ENCODE results near the gene TGM6. TPM values are rescaled to one million over a fixed set of nuclear protein-coding genes. Genes with fewer than 3 reads are reported as not detected.

Gene TGM6
- total and polyA plus RNA-seq, 9 of the 15 experiments (the other 6 are each of a cell fraction or from before 2014, with no cell fraction given), result not detected

- TF ChIP-seq, protein P1, sequence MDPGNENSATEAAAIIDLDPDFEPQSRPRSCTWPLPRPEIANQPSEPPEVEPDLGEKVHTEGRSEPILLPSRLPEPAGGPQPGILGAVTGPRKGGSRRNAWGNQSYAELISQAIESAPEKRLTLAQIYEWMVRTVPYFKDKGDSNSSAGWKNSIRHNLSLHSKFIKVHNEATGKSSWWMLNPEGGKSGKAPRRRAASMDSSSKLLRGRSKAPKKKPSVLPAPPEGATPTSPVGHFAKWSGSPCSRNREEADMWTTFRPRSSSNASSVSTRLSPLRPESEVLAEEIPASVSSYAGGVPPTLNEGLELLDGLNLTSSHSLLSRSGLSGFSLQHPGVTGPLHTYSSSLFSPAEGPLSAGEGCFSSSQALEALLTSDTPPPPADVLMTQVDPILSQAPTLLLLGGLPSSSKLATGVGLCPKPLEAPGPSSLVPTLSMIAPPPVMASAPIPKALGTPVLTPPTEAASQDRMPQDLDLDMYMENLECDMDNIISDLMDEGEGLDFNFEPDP (CRISPR knock-in tag; IDR thresholded peaks at IDR 0.05), result no peak
- TF ChIP-seq ZNF77 (CRISPR knock-in tag; IDR thresholded peaks at IDR 0.05) (no peak), ZNF551 (CRISPR knock-in tag; IDR thresholded peaks at IDR 0.05) (no peak), ZFX (CRISPR knock-in tag; IDR thresholded peaks at IDR 0.05) (no peak)
Measured at GRCh38 chr20:2418388-2418787, 37.7 kb downstream of the TGM6 start (continued).

GRCh38 chr20:2420510-2420909 lies 39.8 kb downstream of the TGM6 start:
- in situ Hi-C loops (cut with MboI) (no loop called here), intact Hi-C loops (cut with micrococcal nuclease) (no loop called here)
- H3K27ac ChIP-seq (ENCODE audit: extremely low read depth, low read depth, low read length), result no peak overlapping the region
- no peaks in the 10 kb centered on the region for H3K36me3 ChIP-seq (ENCODE audit: control insufficient read depth, insufficient read depth, low read length)
- FAIRE-seq, result no peak
- H3K9me3 ChIP-seq (replicated peaks; ENCODE audit: control insufficient read depth, insufficient read depth, low read depth, low read length), result no peaks in the 10 kb centered on the region
- WGBS (ENCODE audit: insufficient coverage, low coverage, missing lambda C conversion rate), result 0% methylated on average over 1 of the region's 1 CpG
- no TSS peak for BruUV-seq (replicated peaks)
- no peaks in the 10 kb centered on the region for H3K9me1 ChIP-seq (ENCODE audit: control insufficient read depth, insufficient read depth, low read length)
- no peak for ATAC-seq
- H4K20me1 ChIP-seq (replicated peaks; ENCODE audit: control insufficient read depth, insufficient read depth, low read length), result no peaks in the 10 kb centered on the region; the same call in 1 of the 2 replicates
- POLR2A ChIA-PET, result no interaction called here
- CTCF ChIA-PET (ENCODE audit: low intra/inter-chr PET ratio), result no interaction called here
- H3K27me3 ChIP-seq (ENCODE audit: control insufficient read depth in 2 of 2, insufficient read depth in 2 of 2, low read length in 2 of 2), result peaks cover 0 to 19% of the 10 kb centered on the region in 2 experiments; a peak in 4 of 5 replicates
- no peak overlapping the region for H2AFZ ChIP-seq (ENCODE audit: low read depth, low read length)
- no peaks in the 10 kb centered on the region for H3K79me2 ChIP-seq (ENCODE audit: control insufficient read depth, insufficient read depth, low read length)
- H3K4me3 ChIP-seq, result no peak overlapping the region
- no peak overlapping the region for H3K9ac ChIP-seq (ENCODE audit: insufficient read depth in 1 of 2, low read depth in 2 of 2, low read length in 2 of 2)
- no peak overlapping the region for H3K4me2 ChIP-seq (ENCODE audit: insufficient read depth, low read length)
- DNase-seq (ENCODE audit: extremely low read depth in 1 of 4, low spot score in 3 of 4), result no peak
- H3K4me1 ChIP-seq (replicated peaks in 1 of 2; ENCODE audit: control insufficient read depth in 2 of 2, insufficient read depth in 2 of 2, low read length in 2 of 2), result no peaks in the 10 kb centered on the region; a peak in 1 of 5 replicates
- TF ChIP-seq ZNF324 (CRISPR knock-in tag; IDR thresholded peaks at IDR 0.05) (no peak), SAFB (IDR thresholded peaks at IDR 0.05; ENCODE audit: borderline replicate concordance, low read depth, low read length) (no peak), HMBOX1 (IDR thresholded peaks at IDR 0.05) (no peak), TRIM28 (IDR thresholded peaks at IDR 0.05) (no peak), PHF20 (IDR thresholded peaks at IDR 0.05; ENCODE audit: partially characterized antibody) (no peak), GATAD2A (IDR thresholded peaks at IDR 0.05) (no peak), STAG1 (CRISPR knock-in tag; IDR thresholded peaks at IDR 0.05; ENCODE audit: borderline replicate concordance) (no peak), TBL1XR1 (IDR thresholded peaks at IDR 0.05; ENCODE audit: low read length in 2 of 2) (no peak), TAF9B (IDR thresholded peaks at IDR 0.05; ENCODE audit: partially characterized antibody) (no peak), ZNF24 (IDR thresholded peaks at IDR 0.05) (no peak), CBFB (CRISPR knock-in tag; IDR thresholded peaks at IDR 0.05) (no peak), FOS (IDR thresholded peaks at IDR 0.05; ENCODE audit: extremely low read depth, insufficient read length) (no peak), SMARCC2 (IDR thresholded peaks at IDR 0.05; ENCODE audit: low read depth) (no peak), SRSF1 (IDR thresholded peaks at IDR 0.05; ENCODE audit: low read depth, low read length) (no peak)
- TF ChIP-seq, protein P2, sequence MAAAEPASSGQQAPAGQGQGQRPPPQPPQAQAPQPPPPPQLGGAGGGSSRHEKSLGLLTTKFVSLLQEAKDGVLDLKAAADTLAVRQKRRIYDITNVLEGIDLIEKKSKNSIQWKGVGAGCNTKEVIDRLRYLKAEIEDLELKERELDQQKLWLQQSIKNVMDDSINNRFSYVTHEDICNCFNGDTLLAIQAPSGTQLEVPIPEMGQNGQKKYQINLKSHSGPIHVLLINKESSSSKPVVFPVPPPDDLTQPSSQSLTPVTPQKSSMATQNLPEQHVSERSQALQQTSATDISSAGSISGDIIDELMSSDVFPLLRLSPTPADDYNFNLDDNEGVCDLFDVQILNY (CRISPR knock-in tag; IDR thresholded peaks at IDR 0.05), result no peak
- TF ChIP-seq, protein P3, sequence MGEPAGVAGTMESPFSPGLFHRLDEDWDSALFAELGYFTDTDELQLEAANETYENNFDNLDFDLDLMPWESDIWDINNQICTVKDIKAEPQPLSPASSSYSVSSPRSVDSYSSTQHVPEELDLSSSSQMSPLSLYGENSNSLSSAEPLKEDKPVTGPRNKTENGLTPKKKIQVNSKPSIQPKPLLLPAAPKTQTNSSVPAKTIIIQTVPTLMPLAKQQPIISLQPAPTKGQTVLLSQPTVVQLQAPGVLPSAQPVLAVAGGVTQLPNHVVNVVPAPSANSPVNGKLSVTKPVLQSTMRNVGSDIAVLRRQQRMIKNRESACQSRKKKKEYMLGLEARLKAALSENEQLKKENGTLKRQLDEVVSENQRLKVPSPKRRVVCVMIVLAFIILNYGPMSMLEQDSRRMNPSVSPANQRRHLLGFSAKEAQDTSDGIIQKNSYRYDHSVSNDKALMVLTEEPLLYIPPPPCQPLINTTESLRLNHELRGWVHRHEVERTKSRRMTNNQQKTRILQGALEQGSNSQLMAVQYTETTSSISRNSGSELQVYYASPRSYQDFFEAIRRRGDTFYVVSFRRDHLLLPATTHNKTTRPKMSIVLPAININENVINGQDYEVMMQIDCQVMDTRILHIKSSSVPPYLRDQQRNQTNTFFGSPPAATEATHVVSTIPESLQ (CRISPR knock-in tag; IDR thresholded peaks at IDR 0.05), result no peak

Data from K562 (cell line).